Mesenchymal stem cell (in vitro differentiated cells and primary cell): ENCODE measurements around the gene XRCC3.

Experiments used
- DNase-seq: peaks from one replicate; pipeline ENCODE4 v3.0.0-alpha.2; 2013
- H2AFZ ChIP-seq: one replicate; pipeline ENCODE4 v1.6.1; 2013; ENCODE audit warnings: low read depth, mild to moderate bottlenecking, control low read depth, inconsistent platforms, low read length, moderate library complexity
- H2AK5ac ChIP-seq: 2 replicates; pipeline ENCODE4 v1.6.1; 2013; ENCODE audit warnings: low read length, moderate library complexity, mild to moderate bottlenecking, inconsistent platforms; ENCODE audit not compliant: severe bottlenecking
- H2BK120ac ChIP-seq: one replicate; pipeline ENCODE4 v1.6.1; 2013; ENCODE audit warnings: low read depth, mild to moderate bottlenecking, inconsistent platforms, low read length, moderate library complexity
- H2BK12ac ChIP-seq, 2 experiments: one replicate each; pipeline ENCODE4 v1.6.1; 2013; ENCODE audit warnings: inconsistent platforms in 2 of 2, low read length in 2 of 2, mild to moderate bottlenecking in 2 of 2, moderate library complexity in 2 of 2, control low read depth in 1 of 2
- H2BK15ac ChIP-seq: one replicate; pipeline ENCODE4 v1.6.1; 2013; ENCODE audit warnings: mild to moderate bottlenecking, low read depth, inconsistent platforms; ENCODE audit not compliant: poor library complexity, severe bottlenecking
- H2BK5ac ChIP-seq: 2 replicates; pipeline ENCODE4 v1.6.1; 2013; ENCODE audit warnings: low read depth, mild to moderate bottlenecking, low read length, control low read depth, inconsistent platforms; ENCODE audit not compliant: poor library complexity, severe bottlenecking
- H3K14ac ChIP-seq, 2 experiments: one replicate each; pipeline ENCODE4 v1.6.1; 2013; ENCODE audit warnings: inconsistent platforms in 2 of 2, low read length in 2 of 2, control low read depth in 1 of 2, mild to moderate bottlenecking in 1 of 2, moderate library complexity in 1 of 2
- H3K18ac ChIP-seq, 2 experiments: one replicate each; pipeline ENCODE4 v1.6.1; 2013; ENCODE audit warnings: inconsistent platforms in 2 of 2, low read length in 2 of 2, control low read depth in 1 of 2, low read depth in 1 of 2, mild to moderate bottlenecking in 1 of 2
- H3K23ac ChIP-seq, 2 experiments: one replicate each; pipeline ENCODE4 v1.6.1; 2013; ENCODE audit warnings: inconsistent platforms in 2 of 2, low read length in 2 of 2, mild to moderate bottlenecking in 2 of 2, moderate library complexity in 2 of 2, control low read depth in 1 of 2
- H3K27ac ChIP-seq: 2 replicates; pipeline ENCODE4 v1.5.1; 2013; ENCODE audit warnings: mild to moderate bottlenecking, moderate library complexity, low read length, control low read depth, inconsistent platforms; ENCODE audit not compliant: poor library complexity, severe bottlenecking
- H3K27me3 ChIP-seq, 2 experiments: 2 replicates each; pipeline versions ENCODE4 v1.6.1 to v1.7.0; 2013; ENCODE audit warnings: low read length in 2 of 2, mild to moderate bottlenecking in 2 of 2, moderate library complexity in 2 of 2, control low read depth in 1 of 2, inconsistent platforms in 1 of 2; ENCODE audit not compliant: control insufficient read depth in 1 of 2, insufficient read depth in 1 of 2
- H3K36me3 ChIP-seq, 2 experiments: 2 replicates each; pipeline versions ENCODE4 v1.6.1 to v1.7.0; 2013; ENCODE audit warnings: low read length in 2 of 2, control low read depth in 1 of 2, inconsistent platforms in 1 of 2, low read depth in 1 of 2, mild to moderate bottlenecking in 1 of 2; ENCODE audit not compliant: insufficient read depth in 2 of 2, control insufficient read depth in 1 of 2
- H3K4ac ChIP-seq, 2 experiments: one replicate each; pipeline ENCODE4 v1.6.1; 2013; ENCODE audit warnings: inconsistent platforms in 2 of 2, low read length in 2 of 2, mild to moderate bottlenecking in 2 of 2, moderate library complexity in 2 of 2, control low read depth in 1 of 2, low read depth in 1 of 2
- H3K4me1 ChIP-seq: 2 replicates; pipeline ENCODE4 v1.6.1; 2013; ENCODE audit warnings: low read depth, low read length, control low read depth; ENCODE audit not compliant: control insufficient read depth, insufficient read depth
- H3K4me2 ChIP-seq: 2 replicates; pipeline ENCODE4 v1.6.1; 2013; ENCODE audit warnings: low read length, mild to moderate bottlenecking, inconsistent platforms; ENCODE audit not compliant: poor library complexity, severe bottlenecking
- H3K4me3 ChIP-seq, 2 experiments: 2 replicates each; pipeline versions ENCODE4 v1.5.1 to v1.7.0; 2013; ENCODE audit warnings: low read length in 2 of 2, mild to moderate bottlenecking in 2 of 2, control low read depth in 1 of 2, low read depth in 1 of 2; ENCODE audit not compliant: insufficient read depth in 1 of 2
- H3K79me1 ChIP-seq: replicated peaks from 2 replicates; pipeline ENCODE4 v1.6.1; 2013; ENCODE audit warnings: mild to moderate bottlenecking, control low read depth, low read length, inconsistent platforms; ENCODE audit not compliant: poor library complexity, severe bottlenecking
- H3K9ac ChIP-seq: 2 replicates; pipeline ENCODE4 v1.7.0; 2013; ENCODE audit warnings: mild to moderate bottlenecking, low read length, moderate library complexity
- H3K9me3 ChIP-seq: 2 replicates; pipeline ENCODE4 v1.7.0; 2013; ENCODE audit warnings: mild to moderate bottlenecking, low read length; ENCODE audit not compliant: control insufficient read depth
- H4K8ac ChIP-seq: one replicate; pipeline ENCODE4 v1.6.1; 2013; ENCODE audit warnings: inconsistent platforms, mild to moderate bottlenecking, low read length, moderate library complexity
- H4K91ac ChIP-seq: one replicate; pipeline ENCODE4 v1.6.1; 2013; ENCODE audit warnings: mild to moderate bottlenecking, low read length, inconsistent platforms
- WGBS: methylation state at CpG from one replicate; pipeline ENCODE4 v1.1.7; 2013; ENCODE audit warnings: mixed read lengths; 5-methylcytosine and 5-hydroxymethylcytosine counted together

XRCC3 gene

DNA sequence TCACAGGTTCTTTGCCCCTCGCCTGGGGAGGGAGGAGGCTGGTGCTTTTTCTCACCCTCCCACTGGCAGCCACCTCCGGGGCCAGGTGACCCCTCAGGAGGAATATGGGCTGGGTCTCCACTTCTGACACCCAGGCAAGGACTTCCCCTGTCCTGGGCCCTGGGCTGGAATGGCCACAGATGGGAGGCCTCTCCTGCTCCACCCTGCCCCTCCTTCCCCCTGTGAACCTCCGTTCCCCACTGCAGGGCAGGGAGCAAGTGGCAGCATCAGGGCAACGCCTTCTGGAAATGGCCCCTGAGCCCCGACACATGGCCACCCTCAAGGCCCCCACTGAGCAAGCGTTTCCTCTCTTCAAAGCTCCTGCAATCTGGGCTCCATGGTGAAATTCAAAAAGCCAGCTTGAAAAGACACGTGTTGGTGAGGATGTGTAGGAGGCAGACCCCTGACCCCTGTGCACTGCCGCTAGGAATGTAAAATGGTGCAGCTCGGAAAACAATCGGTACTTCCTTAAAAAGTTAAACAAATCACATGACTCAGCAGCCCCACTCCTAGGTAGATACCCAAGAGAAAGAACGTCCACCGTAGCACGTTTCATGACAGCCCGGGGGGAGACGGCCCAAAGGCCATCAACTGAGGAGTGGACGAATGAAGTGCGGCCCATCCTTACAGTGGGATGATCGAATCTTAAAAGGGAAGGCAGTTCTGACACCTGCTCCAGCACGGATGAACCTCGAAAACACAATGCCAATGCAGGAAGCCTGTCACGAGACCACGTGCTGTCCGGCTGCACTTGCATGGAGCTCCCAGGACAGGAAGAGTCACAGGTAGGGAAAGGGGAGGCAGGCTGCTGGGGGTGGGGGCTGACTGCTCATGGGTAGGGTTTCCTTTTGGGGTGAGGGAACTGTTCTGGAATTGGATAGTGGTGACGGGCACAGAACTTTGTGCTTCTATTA, 11.5 kb downstream of the XRCC3 start:
- no peak overlapping the region for H2BK12ac ChIP-seq
- H4K91ac ChIP-seq: peak overlapping the region; percentile 62
- H3K18ac ChIP-seq: no peak overlapping the region
- H2AK5ac ChIP-seq: no peak overlapping the region
- H3K27me3 ChIP-seq: no peaks in the 10 kb centered on the region
- peaks cover 65% of the 10 kb centered on the region for H3K79me1 ChIP-seq
- peaks cover 21% of the 10 kb centered on the region for H3K4me1 ChIP-seq
- no peak overlapping the region for H2BK120ac ChIP-seq
- H4K8ac ChIP-seq: peak overlapping the region; percentile 41
- no peak overlapping the region for H3K23ac ChIP-seq
- no peak overlapping the region for H3K4ac ChIP-seq
- H3K27ac ChIP-seq: no peak overlapping the region
- H3K14ac ChIP-seq: no peak overlapping the region
- H3K9ac ChIP-seq: no peak overlapping the region
- H3K9me3 ChIP-seq: no peaks in the 10 kb centered on the region
- 89% methylated on average over 23 of the region's 24 CpGs for WGBS
- no peak overlapping the region for H3K4me3 ChIP-seq
- no peak overlapping the region for H3K4me2 ChIP-seq
- no peak overlapping the region for H2BK5ac ChIP-seq
- DNase-seq: no peak
- H2AFZ ChIP-seq: no peak overlapping the region
- no peak overlapping the region for H2BK15ac ChIP-seq
- peaks cover 88 to 96% of the 10 kb centered on the region in 2 experiments for H3K36me3 ChIP-seq

- H3K27ac ChIP-seq: no peak overlapping the region
- no peak overlapping the region for H2BK5ac ChIP-seq
- peaks cover 69% of the 10 kb centered on the region for H3K79me1 ChIP-seq
- no peak overlapping the region for H4K91ac ChIP-seq
- 91% methylated on average over 28 of the region's 29 CpGs for WGBS
- peaks cover 88 to 96% of the 10 kb centered on the region in 2 experiments for H3K36me3 ChIP-seq
- H3K9me3 ChIP-seq: no peaks in the 10 kb centered on the region
- peaks cover 29% of the 10 kb centered on the region for H3K4me1 ChIP-seq
- H3K27me3 ChIP-seq: no peaks in the 10 kb centered on the region
- no peak overlapping the region for H3K9ac ChIP-seq
- H3K4me2 ChIP-seq: no peak overlapping the region
- DNase-seq: no peak
- no peak overlapping the region for H3K4ac ChIP-seq
- H2AK5ac ChIP-seq: no peak overlapping the region
- peak overlapping the region in 1 of 2 experiments; percentile 14 for H3K18ac ChIP-seq
- no peak overlapping the region for H2BK120ac ChIP-seq
- H4K8ac ChIP-seq: peak overlapping the region; percentile 41
- H3K14ac ChIP-seq: no peak overlapping the region
- no peak overlapping the region for H3K23ac ChIP-seq
- no peak overlapping the region for H2BK12ac ChIP-seq
- no peak overlapping the region for H2BK15ac ChIP-seq
- peak overlapping the region in 1 of 2 experiments; percentile 17 for H3K4me3 ChIP-seq
- H2AFZ ChIP-seq: no peak overlapping the region
Observed at GRCh38 chr14:103702497-103703432, 12.5 kb downstream of the XRCC3 start.

DNA sequence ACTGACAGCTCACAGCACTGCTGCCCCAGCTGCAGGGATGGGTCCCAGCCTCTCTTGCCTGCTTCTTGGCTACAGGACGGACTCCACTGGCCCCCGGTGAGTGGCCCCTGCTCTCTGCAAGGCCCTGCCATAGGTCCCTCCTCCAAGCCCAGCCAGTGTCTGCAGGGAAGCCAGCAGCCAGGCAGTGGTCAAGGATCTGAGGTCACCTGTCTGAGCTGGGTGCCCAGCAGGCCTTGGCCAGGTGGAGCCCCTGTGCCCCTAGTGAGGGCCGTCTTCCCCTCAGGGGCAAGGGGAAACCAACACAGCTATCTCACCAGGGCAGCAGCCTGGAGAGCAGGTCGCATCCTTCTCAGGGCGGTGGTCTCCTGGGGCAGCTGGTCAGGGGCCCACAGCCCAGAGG, 13.2 kb downstream of the XRCC3 start:
- no peak overlapping the region for H2BK120ac ChIP-seq
- no peak overlapping the region for H3K14ac ChIP-seq
- no peak overlapping the region for H2AK5ac ChIP-seq
- no peak overlapping the region for H2BK5ac ChIP-seq
- no peak overlapping the region for H3K4me2 ChIP-seq
- no peaks in the 10 kb centered on the region for H3K9me3 ChIP-seq
- H3K9ac ChIP-seq: no peak overlapping the region
- H2BK12ac ChIP-seq: no peak overlapping the region
- H3K27me3 ChIP-seq: no peaks in the 10 kb centered on the region
- peak overlapping the region; percentile 7 for H4K8ac ChIP-seq
- 79% methylated on average over 5 of the region's 5 CpGs for WGBS
- H4K91ac ChIP-seq: no peak overlapping the region
- peaks cover 65% of the 10 kb centered on the region for H3K79me1 ChIP-seq
- H3K23ac ChIP-seq: no peak overlapping the region
- H3K36me3 ChIP-seq: peaks cover 88 to 93% of the 10 kb centered on the region in 2 experiments
- no peak for DNase-seq
- H3K4me1 ChIP-seq: peaks cover 35% of the 10 kb centered on the region
- H3K18ac ChIP-seq: no peak overlapping the region
- H3K4ac ChIP-seq: no peak overlapping the region
- H2BK15ac ChIP-seq: no peak overlapping the region
- no peak overlapping the region for H3K27ac ChIP-seq
- H3K4me3 ChIP-seq: no peak overlapping the region
- no peak overlapping the region for H2AFZ ChIP-seq
